GM19099 (cell line): ENCODE data around the gene CLDND2.

Source experiments
- POLR2A ChIP-seq: IDR thresholded peaks from 3 replicates; pipeline ENCODE4 v1.6.1; 2011; ENCODE audit warnings: low read depth; ENCODE audit not compliant: insufficient read length; ENCODE audit errors: extremely low read depth

CLDND2 gene

DNA sequence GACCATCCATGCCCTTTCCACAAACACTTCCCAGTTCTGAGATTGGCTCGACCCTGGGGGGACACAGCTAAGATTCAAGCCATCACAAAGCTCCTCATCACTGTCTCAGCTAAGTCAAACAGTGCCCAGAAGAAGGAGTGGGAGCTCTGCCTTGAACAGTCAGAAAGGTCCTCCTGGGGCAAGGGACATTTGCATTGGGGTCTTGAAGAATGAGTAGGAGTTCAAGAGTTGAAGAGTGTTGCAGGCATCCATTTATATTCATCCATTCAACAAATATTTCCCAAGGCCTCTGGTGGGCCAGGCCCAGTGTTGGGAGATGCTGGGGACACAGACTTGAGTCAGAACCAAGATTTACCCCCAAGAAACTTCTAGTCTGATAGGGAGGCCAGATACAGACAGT is 50.8 kb downstream of the CLDND2 start:
- TF ChIP-seq POLR2A = no peak

GRCh38 chr19:51317376-51317775 is 51.4 kb downstream of the CLDND2 start:
- no peak for TF ChIP-seq POLR2A
